Neural cell (in vitro differentiated cells): Measurements from ENCODE around the gene TEX14.

ENCODE experiments used
- EZH2 ChIP-seq: fragments of 200-600, 300-800 bp; shearing (Covaris generic), sonication (generic); IDR thresholded peaks from 2 replicates; pipeline ENCODE4 v1.6.1; 2014; ENCODE audit warnings: antibody characterized with exemption, low read length, borderline replicate concordance, mild to moderate bottlenecking; ENCODE audit not compliant: insufficient read depth, poor library complexity, severe bottlenecking
- MXI1 ChIP-seq: fragments of 450-650 bp; conservative IDR thresholded peaks from 2 replicates; pipeline ENCODE4 v1.6.1; 2014; ENCODE audit warnings: antibody characterized with exemption, mild to moderate bottlenecking; ENCODE audit not compliant: poor library complexity, severe bottlenecking
- POLR2AphosphoS5 ChIP-seq: IDR thresholded peaks from 2 replicates; pipeline ENCODE4 v1.6.1; 2012
- SMC3 ChIP-seq: fragments of 450-650 bp; conservative IDR thresholded peaks from 2 replicates; pipeline ENCODE4 v1.6.1; 2014; ENCODE audit warnings: antibody characterized with exemption, mild to moderate bottlenecking, moderate library complexity; ENCODE audit not compliant: poor library complexity
- TAF1 ChIP-seq: IDR thresholded peaks from 2 replicates; pipeline ENCODE4 v1.6.1; 2012; ENCODE audit warnings: low read depth
- TF ChIP-seq, protein P1 (sequence below): fragments of 450-650 bp; IDR thresholded peaks from 2 replicates; pipeline ENCODE4 v1.5.1; 2014; ENCODE audit warnings: antibody characterized with exemption, mild to moderate bottlenecking, moderate library complexity; ENCODE audit not compliant: poor library complexity, severe bottlenecking

DNA sequence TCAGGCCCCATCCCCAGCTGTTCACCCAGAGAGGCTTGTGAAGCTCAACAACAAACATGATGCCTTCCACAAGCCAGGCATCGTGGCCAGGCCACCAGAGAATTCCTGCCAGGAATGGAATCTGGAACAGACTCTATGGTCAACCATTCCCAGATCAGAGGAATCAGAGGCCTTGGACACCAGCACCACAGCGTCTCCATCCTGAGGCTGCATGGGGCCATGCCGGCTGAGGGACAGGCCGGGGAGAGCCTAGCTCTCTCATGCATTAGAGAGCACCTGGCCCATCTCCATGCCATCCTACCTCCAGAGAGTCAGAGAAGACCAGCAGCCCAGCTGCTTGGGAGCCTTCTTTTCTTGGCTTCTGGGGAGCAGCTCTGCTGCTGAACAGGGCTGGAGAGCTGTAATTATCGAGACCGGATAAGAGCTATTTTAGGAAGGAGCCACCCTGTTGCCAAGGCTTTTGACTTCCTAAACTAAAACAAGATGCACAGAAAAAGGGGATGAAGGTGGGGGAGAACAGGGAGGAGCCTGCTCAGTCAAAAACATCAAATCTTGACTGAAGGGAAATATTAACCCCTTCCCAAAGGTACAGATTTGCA is 152.9 kb downstream of the TEX14 start:
- TF ChIP-seq, protein P1, sequence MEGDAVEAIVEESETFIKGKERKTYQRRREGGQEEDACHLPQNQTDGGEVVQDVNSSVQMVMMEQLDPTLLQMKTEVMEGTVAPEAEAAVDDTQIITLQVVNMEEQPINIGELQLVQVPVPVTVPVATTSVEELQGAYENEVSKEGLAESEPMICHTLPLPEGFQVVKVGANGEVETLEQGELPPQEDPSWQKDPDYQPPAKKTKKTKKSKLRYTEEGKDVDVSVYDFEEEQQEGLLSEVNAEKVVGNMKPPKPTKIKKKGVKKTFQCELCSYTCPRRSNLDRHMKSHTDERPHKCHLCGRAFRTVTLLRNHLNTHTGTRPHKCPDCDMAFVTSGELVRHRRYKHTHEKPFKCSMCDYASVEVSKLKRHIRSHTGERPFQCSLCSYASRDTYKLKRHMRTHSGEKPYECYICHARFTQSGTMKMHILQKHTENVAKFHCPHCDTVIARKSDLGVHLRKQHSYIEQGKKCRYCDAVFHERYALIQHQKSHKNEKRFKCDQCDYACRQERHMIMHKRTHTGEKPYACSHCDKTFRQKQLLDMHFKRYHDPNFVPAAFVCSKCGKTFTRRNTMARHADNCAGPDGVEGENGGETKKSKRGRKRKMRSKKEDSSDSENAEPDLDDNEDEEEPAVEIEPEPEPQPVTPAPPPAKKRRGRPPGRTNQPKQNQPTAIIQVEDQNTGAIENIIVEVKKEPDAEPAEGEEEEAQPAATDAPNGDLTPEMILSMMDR: no peak
- TF ChIP-seq SMC3: no peak
- TF ChIP-seq EZH2: no peak
- TF ChIP-seq POLR2AphosphoS5: no peak
- TF ChIP-seq MXI1: no peak
- TF ChIP-seq TAF1: no peak
